H1 (cell line): ENCODE data around the gene NRROS. TPM values are rescaled to one million over a fixed set of nuclear protein-coding genes. Genes with fewer than 3 reads are reported as not detected.

Source experiments
- CTCF ChIA-PET: fragments of 300-600 bp; sonication (Branson Sonifier 250); formaldehyde crosslinking; loops from one replicate; lab custom pipeline; 2021; ENCODE audit not compliant: partially characterized antibody; lab: Charles Lee
- POLR2A ChIA-PET: fragments of 300-600 bp; sonication (Branson Sonifier 250); formaldehyde crosslinking; loops from one replicate; lab custom pipeline; 2021; ENCODE audit warnings: inconsistent platforms; ENCODE audit not compliant: partially characterized antibody; lab: Charles Lee
- DNase-seq, 2 experiments: peaks; one replicate each; pipeline versions ENCODE4 v3.0.0 to v3.0.0-alpha.2; 2010 to 2022; ENCODE audit warnings: low spot score in 2 of 2, low read depth in 1 of 2, mixed read lengths in 1 of 2
- FAIRE-seq: peaks from 2 replicates; lab custom pipeline; 2011; peaks lifted over from hg19 to GRCh38; lab: Jason Lieb, UNC
- H2AFZ ChIP-seq: 2 replicates; pipeline ENCODE4 v1.8.1; 2012; ENCODE audit warnings: low read length, inconsistent platforms
- H2AK5ac ChIP-seq: 2 replicates; pipeline ENCODE4 v1.6.1; 2013; ENCODE audit warnings: low read depth, low read length
- H2BK120ac ChIP-seq: replicated peaks from 2 replicates; pipeline ENCODE3; 2013; ENCODE audit warnings: low read depth, low read length, inconsistent platforms
- H2BK12ac ChIP-seq: 2 replicates; pipeline ENCODE4 v1.6.1; 2013; ENCODE audit warnings: low read depth, low read length
- H2BK15ac ChIP-seq: 2 replicates; pipeline ENCODE4 v1.6.1; 2013; ENCODE audit warnings: low read length
- H2BK20ac ChIP-seq: 2 replicates; pipeline ENCODE4 v1.6.1; 2013; ENCODE audit warnings: low read length
- H2BK5ac ChIP-seq: 2 replicates; pipeline ENCODE4 v1.6.1; 2013; ENCODE audit warnings: low read depth, low read length
- H3K14ac ChIP-seq: 2 replicates; pipeline ENCODE4 v1.6.1; 2013; ENCODE audit warnings: inconsistent platforms; ENCODE audit not compliant: insufficient read length
- H3K18ac ChIP-seq: 2 replicates; pipeline ENCODE4 v1.6.1; 2013; ENCODE audit warnings: low read length; ENCODE audit errors: extremely low read depth
- H3K23ac ChIP-seq: 2 replicates; pipeline ENCODE4 v1.6.1; 2013; ENCODE audit warnings: inconsistent platforms; ENCODE audit not compliant: insufficient read length
- H3K23me2 ChIP-seq: 2 replicates; pipeline ENCODE4 v1.6.1; 2013; ENCODE audit warnings: low read depth, low read length
- H3K27ac ChIP-seq: 2 replicates; pipeline ENCODE4 v1.6.1; 2011; ENCODE audit warnings: low read depth, low read length, inconsistent platforms
- H3K27me3 ChIP-seq, 4 experiments: replicated peaks in 1 of 4; 1 replicate in 1 of 4; 2 replicates in 3 of 4; pipeline versions ENCODE4 v1.6.1 to v1.8.1; 2011 to 2013; ENCODE audit warnings: low read length in 3 of 4, mild to moderate bottlenecking in 3 of 4, inconsistent platforms in 2 of 4, mixed read lengths in 2 of 4, moderate library complexity in 1 of 4; ENCODE audit not compliant: control insufficient read depth in 3 of 4, insufficient read depth in 3 of 4; ENCODE audit errors: extremely low read depth in 1 of 4
- H3K36me3 ChIP-seq, 4 experiments: 2 replicates each; pipeline versions ENCODE4 v1.6.1 to v1.8.1; 2011 to 2013; ENCODE audit warnings: mild to moderate bottlenecking in 4 of 4, low read length in 3 of 4, moderate library complexity in 2 of 4, control low read depth in 1 of 4, inconsistent platforms in 1 of 4; ENCODE audit not compliant: insufficient read depth in 4 of 4, control insufficient read depth in 2 of 4
- H3K4ac ChIP-seq: replicated peaks from 2 replicates; pipeline ENCODE3; 2013; ENCODE audit warnings: low read length, low read depth, mixed read lengths, inconsistent platforms; ENCODE audit not compliant: insufficient read length
- H3K4me1 ChIP-seq, 4 experiments: replicated peaks in 1 of 4; 1 replicate in 1 of 4; 2 replicates in 3 of 4; pipeline versions ENCODE4 v1.6.1 to v1.8.1; 2011 to 2013; ENCODE audit warnings: low read length in 3 of 4, inconsistent platforms in 2 of 4, mixed read lengths in 1 of 4; ENCODE audit not compliant: insufficient read depth in 4 of 4, control insufficient read depth in 3 of 4
- H3K4me2 ChIP-seq, 2 experiments: 2 replicates each; pipeline versions ENCODE4 v1.6.1 to v1.8.1; 2011 to 2013; ENCODE audit warnings: low read depth in 2 of 2, low read length in 2 of 2, control low read depth in 1 of 2, inconsistent platforms in 1 of 2, mild to moderate bottlenecking in 1 of 2; ENCODE audit not compliant: insufficient read depth in 1 of 2
- H3K4me3 ChIP-seq, 4 experiments: fragments of 200-600, 300-600 bp in 1 of 4; sonication (generic), shearing (Covaris generic), sonication (Bioruptor Twin) in 1 of 4; 2 replicates each; pipeline versions ENCODE4 v1.5.1 to v1.8.1; 2011 to 2016; ENCODE audit warnings: low read length in 4 of 4, low read depth in 3 of 4, control low read depth in 2 of 4, inconsistent platforms in 2 of 4, mild to moderate bottlenecking in 2 of 4, mixed read lengths in 1 of 4, moderate library complexity in 1 of 4; ENCODE audit not compliant: insufficient read depth in 2 of 4; ENCODE audit errors: extremely low read depth in 1 of 4
- H3K56ac ChIP-seq: replicated peaks from 2 replicates; pipeline ENCODE3; 2013; ENCODE audit warnings: low read depth, mild to moderate bottlenecking, mixed read lengths, low read length, inconsistent platforms; ENCODE audit not compliant: insufficient read length
- H3K79me1 ChIP-seq: 2 replicates; pipeline ENCODE4 v1.6.1; 2013; ENCODE audit warnings: low read depth, low read length, control low read depth
- H3K79me2 ChIP-seq, 2 experiments: 2 replicates each; pipeline versions ENCODE4 v1.6.1 to v1.8.1; 2012 to 2013; ENCODE audit warnings: low read length in 2 of 2, mild to moderate bottlenecking in 2 of 2, inconsistent platforms in 1 of 2; ENCODE audit not compliant: insufficient read depth in 2 of 2, control insufficient read depth in 1 of 2
- H3K9ac ChIP-seq, 4 experiments: replicated peaks in 1 of 4; 1 replicate in 1 of 4; 2 replicates in 3 of 4; pipeline versions ENCODE4 v1.6.1 to v1.8.1; 2011 to 2013; ENCODE audit warnings: low read depth in 3 of 4, low read length in 3 of 4, control low read depth in 2 of 4, mild to moderate bottlenecking in 2 of 4, moderate library complexity in 2 of 4, inconsistent platforms in 1 of 4; ENCODE audit errors: extremely low read depth in 1 of 4
- H3K9me3 ChIP-seq, 2 experiments: 2 replicates each; pipeline versions ENCODE4 v1.6.1 to v1.8.1; 2012 to 2013; ENCODE audit warnings: mild to moderate bottlenecking in 2 of 2, moderate library complexity in 2 of 2, control low read depth in 1 of 2, inconsistent platforms in 1 of 2, low read depth in 1 of 2, low read length in 1 of 2, mixed read lengths in 1 of 2; ENCODE audit not compliant: insufficient read depth in 2 of 2
- H4K20me1 ChIP-seq, 2 experiments: replicated peaks in 1 of 2; 2 replicates each; pipeline versions ENCODE3 to v1.8.1; 2011 to 2013; ENCODE audit warnings: inconsistent platforms in 2 of 2, low read length in 2 of 2, mild to moderate bottlenecking in 1 of 2; ENCODE audit not compliant: insufficient read depth in 2 of 2, control insufficient read depth in 1 of 2
- H4K5ac ChIP-seq: 2 replicates; pipeline ENCODE4 v1.6.1; 2013; ENCODE audit warnings: low read length, low read depth, mixed read lengths, inconsistent platforms; ENCODE audit not compliant: insufficient read length
- H4K8ac ChIP-seq: 2 replicates; pipeline ENCODE4 v1.8.0; 2013; ENCODE audit warnings: mild to moderate bottlenecking, moderate library complexity, low read length, inconsistent platforms; ENCODE audit not compliant: insufficient read depth; ENCODE audit errors: extremely low read depth
- H4K91ac ChIP-seq: replicated peaks from 2 replicates; pipeline ENCODE3; 2013; ENCODE audit warnings: low read length, mixed read lengths, inconsistent platforms; ENCODE audit not compliant: insufficient read length
- BACH1 ChIP-seq: IDR thresholded peaks from 2 replicates; pipeline ENCODE4 v1.6.1; 2012; ENCODE audit warnings: low read length, improper control_type of control experiment
- EZH2 ChIP-seq: fragments of 200-600 bp; sonication (generic); IDR thresholded peaks from 2 replicates; pipeline ENCODE4 v1.7.1; 2012; ENCODE audit warnings: low read depth, mild to moderate bottlenecking, moderate library complexity, low read length, inconsistent platforms; ENCODE audit not compliant: severe bottlenecking
- GABPA ChIP-seq: IDR thresholded peaks from 2 replicates; pipeline ENCODE4 v1.6.1; 2011; ENCODE audit warnings: mild to moderate bottlenecking, low read length, moderate library complexity, borderline replicate concordance; ENCODE audit not compliant: insufficient read depth
- JUND ChIP-seq: IDR thresholded peaks from 2 replicates; pipeline ENCODE4 v1.6.1; 2011; ENCODE audit warnings: mild to moderate bottlenecking, improper control_type of control experiment, low read length
- MAFK ChIP-seq: IDR thresholded peaks from 2 replicates; pipeline ENCODE4 v1.6.1; 2012; ENCODE audit warnings: low read depth, mild to moderate bottlenecking, improper control_type of control experiment, low read length
- POU5F1 ChIP-seq: IDR thresholded peaks from 2 replicates; pipeline ENCODE4 v1.6.1; 2011; ENCODE audit warnings: low read depth, mild to moderate bottlenecking, low read length, moderate library complexity
- SP1 ChIP-seq: IDR thresholded peaks from 2 replicates; pipeline ENCODE4 v1.6.1; 2011; ENCODE audit warnings: low read depth, low read length
- TAF7 ChIP-seq: optimal IDR thresholded peaks from 2 replicates; pipeline ENCODE3; 2011; ENCODE audit warnings: low read depth, mild to moderate bottlenecking, inconsistent platforms, low read length, moderate library complexity, borderline replicate concordance
- WGBS, 2 experiments: shearing (Covaris generic) in 1 of 2; methylation state at CpG; one replicate each; pipeline versions ENCODE4 v1.1.6 to v1.1.7; 2013 to 2015; ENCODE audit warnings: low lambda C conversion rate in 2 of 2, mixed read lengths in 2 of 2, inconsistent platforms in 1 of 2, low coverage in 1 of 2, missing lambda C conversion rate in 1 of 2; ENCODE audit not compliant: insufficient replicate concordance in 2 of 2, insufficient coverage in 1 of 2, insufficient read length in 1 of 2; ENCODE audit errors: extremely low coverage in 1 of 2, missing lambda C conversion rate in 1 of 2; 5-methylcytosine and 5-hydroxymethylcytosine counted together
- polyA plus RNA-seq, 7 experiments: library from polyadenylated mRNA; depleted of rRNA in 3 of 7; stranded (reverse) in 5 of 7; unstranded in 2 of 7; fragments of >200 nt in 5 of 7; fragments of 200-250 nt in 2 of 7; gene quantifications; 1 replicate in 5 of 7; 2 replicates in 1 of 7; 4 replicates in 1 of 7; pipeline versions ENCODE4 v1.2.1 to v1.2.3, GENCODE V29; 2011 to 2013; ENCODE audit warnings: missing spikeins in 2 of 7, mixed read lengths in 2 of 7
- total RNA-seq: library from RNA; stranded (reverse); fragmentation: NEBNext Ultra II Directional; extraction: Animal tissue kit (Norgen Biotek cat#: 25700); gene quantifications from 2 replicates; pipeline ENCODE4 v1.2.1, GENCODE V29; 2021
- TF ChIP-seq, protein P1 (sequence below): IDR thresholded peaks from 2 replicates; pipeline ENCODE4 v1.6.1; 2012; ENCODE audit warnings: low read length, inconsistent platforms

Gene NRROS
- total and polyA plus RNA-seq, 2 of the 8 experiments (the other 6 are each of a cell fraction or from before 2014, with no cell fraction given) = 5.3 to 7.3 TPM

DNA sequence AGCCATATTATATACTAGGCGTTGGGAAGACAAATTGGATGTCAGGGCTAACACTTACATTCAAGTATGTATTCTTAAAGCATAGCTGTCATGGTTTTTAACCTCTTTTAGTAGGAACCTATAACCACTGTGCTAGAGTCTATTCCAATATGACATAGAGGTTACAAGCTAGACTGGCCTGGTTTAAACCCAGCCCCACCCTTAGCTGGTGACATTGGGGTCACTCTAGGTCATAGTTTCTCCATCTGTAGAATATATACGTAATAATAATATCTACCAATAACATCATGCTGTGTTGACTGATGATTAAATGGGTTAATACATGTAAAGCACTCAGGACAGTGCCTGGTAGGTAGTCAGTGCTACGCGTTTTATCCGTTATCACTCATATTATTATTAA, 16.7 kb downstream of the NRROS start:
- no peak overlapping the region for H2BK12ac ChIP-seq
- H3K4ac ChIP-seq = no peak overlapping the region
- H2AFZ ChIP-seq = no peak overlapping the region
- peaks cover 0 to 2% (median 0%) of the 10 kb centered on the region in 4 experiments; a peak in 1 of 7 replicates for H3K4me1 ChIP-seq
- H2BK15ac ChIP-seq = no peak overlapping the region
- no peaks in the 10 kb centered on the region for H3K79me1 ChIP-seq
- H3K9ac ChIP-seq = no peak overlapping the region
- no peak overlapping the region for H3K4me2 ChIP-seq
- no peak overlapping the region for H4K8ac ChIP-seq
- H2BK5ac ChIP-seq = no peak overlapping the region
- no peak overlapping the region for H3K23ac ChIP-seq
- DNase-seq (no peak), FAIRE-seq (no peak)
- no peak overlapping the region for H4K5ac ChIP-seq
- H3K56ac ChIP-seq = no peak overlapping the region
- H2BK120ac ChIP-seq = no peak overlapping the region
- no peaks in the 10 kb centered on the region for H4K20me1 ChIP-seq
- ChIA-PET POLR2A (interaction anchor here (0.7 kb wide), 1 partner anchor 20 kb away, joined by 3 read pairs; no protein-coding TSS in a partner anchor), CTCF (interaction anchor here (0.6 to 1.3 kb wide), 5 partner anchors 29 to 427 kb away, joined by 3 to 6 read pairs (median 4); partner anchors contain the start of genes CEP19 and PIGX)
- H3K9me3 ChIP-seq = no peaks in the 10 kb centered on the region
- no peaks in the 10 kb centered on the region for H3K36me3 ChIP-seq
- no peak overlapping the region for H2BK20ac ChIP-seq
- H3K4me3 ChIP-seq = no peak overlapping the region
- no peaks in the 10 kb centered on the region for H3K27me3 ChIP-seq
- TF ChIP-seq POU5F1 (no peak), SP1 (no peak), MAFK (no peak), JUND (no peak), EZH2 (no peak), GABPA (no peak), BACH1 (no peak), TAF7 (no peak)
- TF ChIP-seq, protein P1, sequence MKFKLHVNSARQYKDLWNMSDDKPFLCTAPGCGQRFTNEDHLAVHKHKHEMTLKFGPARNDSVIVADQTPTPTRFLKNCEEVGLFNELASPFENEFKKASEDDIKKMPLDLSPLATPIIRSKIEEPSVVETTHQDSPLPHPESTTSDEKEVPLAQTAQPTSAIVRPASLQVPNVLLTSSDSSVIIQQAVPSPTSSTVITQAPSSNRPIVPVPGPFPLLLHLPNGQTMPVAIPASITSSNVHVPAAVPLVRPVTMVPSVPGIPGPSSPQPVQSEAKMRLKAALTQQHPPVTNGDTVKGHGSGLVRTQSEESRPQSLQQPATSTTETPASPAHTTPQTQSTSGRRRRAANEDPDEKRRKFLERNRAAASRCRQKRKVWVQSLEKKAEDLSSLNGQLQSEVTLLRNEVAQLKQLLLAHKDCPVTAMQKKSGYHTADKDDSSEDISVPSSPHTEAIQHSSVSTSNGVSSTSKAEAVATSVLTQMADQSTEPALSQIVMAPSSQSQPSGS = no peak
- 88% methylated on average over 5 of the region's 5 CpGs; no CpG with 5 or more reads in 1 of the 2 experiments for WGBS, 2 experiments
- H4K91ac ChIP-seq = no peak overlapping the region
- H3K14ac ChIP-seq = no peak overlapping the region
- no peak overlapping the region for H3K18ac ChIP-seq
- H3K27ac ChIP-seq = no peak overlapping the region
- no peaks in the 10 kb centered on the region for H3K79me2 ChIP-seq
- H3K23me2 ChIP-seq = no peaks in the 10 kb centered on the region
- H2AK5ac ChIP-seq = no peak overlapping the region
